Fibroblast of lung (primary cell): ENCODE measurements around the gene HOXC5.

Experiments used
- EZH2 ChIP-seq: IDR thresholded peaks from 2 replicates; pipeline ENCODE4 v1.5.1; 2012; ENCODE audit warnings: low read length, control low read depth, mild to moderate bottlenecking; ENCODE audit errors: missing control alignments
- TF ChIP-seq, protein P1 (sequence below), 2 donors: IDR thresholded peaks in 1 of 2; conservative IDR thresholded peaks in 1 of 2; 1 replicate in 1 of 2; 2 replicates in 1 of 2; pipeline ENCODE4 v1.5.1; 2011 to 2012; ENCODE audit warnings: low read length in 2 of 2, control low read depth in 1 of 2, inconsistent platforms in 1 of 2, low read depth in 1 of 2, mild to moderate bottlenecking in 1 of 2

DNA sequence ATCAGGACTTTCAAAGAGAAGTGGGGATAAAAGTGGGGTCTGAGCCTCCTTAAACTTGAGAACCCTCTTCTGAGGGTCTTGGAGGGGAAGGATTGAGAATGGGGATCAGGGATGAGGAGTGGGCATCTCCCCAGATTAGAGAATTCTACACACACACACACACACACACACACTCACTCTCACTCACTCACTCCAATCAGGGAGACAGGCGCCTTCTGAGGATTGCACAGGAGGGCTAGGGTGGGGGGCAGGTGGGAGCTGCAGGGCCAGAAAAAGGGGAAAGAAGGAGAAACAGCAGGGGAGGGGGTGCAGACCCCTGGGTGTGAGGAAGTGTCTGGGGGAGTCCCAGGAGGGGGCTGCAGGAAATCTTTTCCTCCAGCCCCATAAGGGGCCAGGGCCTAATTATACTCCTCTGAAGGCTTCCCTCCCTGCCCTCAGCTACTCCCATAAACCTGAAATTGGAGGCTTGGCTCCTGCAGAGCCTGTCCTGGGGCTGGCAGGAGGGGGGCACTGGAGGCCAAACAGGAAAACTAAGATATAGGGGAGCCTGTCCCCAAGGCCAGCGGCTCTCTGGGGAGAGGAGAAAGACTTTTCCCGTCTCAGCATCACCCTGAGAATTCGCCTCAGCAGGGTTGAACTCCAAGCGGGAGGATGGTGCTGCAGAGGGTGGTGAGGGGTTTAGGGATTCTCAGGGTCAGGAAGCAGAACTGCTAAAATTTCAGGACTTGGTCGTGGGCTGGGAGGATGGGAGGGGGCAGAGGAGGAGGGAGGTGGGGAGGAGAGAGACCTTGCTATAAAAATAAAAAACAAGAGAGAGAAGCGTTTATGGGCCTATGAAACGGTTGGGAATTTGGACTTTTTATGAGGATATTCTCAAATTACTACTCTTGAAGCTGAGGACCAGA is 31.3 kb upstream of the HOXC5 start:
- TF ChIP-seq, protein P1, sequence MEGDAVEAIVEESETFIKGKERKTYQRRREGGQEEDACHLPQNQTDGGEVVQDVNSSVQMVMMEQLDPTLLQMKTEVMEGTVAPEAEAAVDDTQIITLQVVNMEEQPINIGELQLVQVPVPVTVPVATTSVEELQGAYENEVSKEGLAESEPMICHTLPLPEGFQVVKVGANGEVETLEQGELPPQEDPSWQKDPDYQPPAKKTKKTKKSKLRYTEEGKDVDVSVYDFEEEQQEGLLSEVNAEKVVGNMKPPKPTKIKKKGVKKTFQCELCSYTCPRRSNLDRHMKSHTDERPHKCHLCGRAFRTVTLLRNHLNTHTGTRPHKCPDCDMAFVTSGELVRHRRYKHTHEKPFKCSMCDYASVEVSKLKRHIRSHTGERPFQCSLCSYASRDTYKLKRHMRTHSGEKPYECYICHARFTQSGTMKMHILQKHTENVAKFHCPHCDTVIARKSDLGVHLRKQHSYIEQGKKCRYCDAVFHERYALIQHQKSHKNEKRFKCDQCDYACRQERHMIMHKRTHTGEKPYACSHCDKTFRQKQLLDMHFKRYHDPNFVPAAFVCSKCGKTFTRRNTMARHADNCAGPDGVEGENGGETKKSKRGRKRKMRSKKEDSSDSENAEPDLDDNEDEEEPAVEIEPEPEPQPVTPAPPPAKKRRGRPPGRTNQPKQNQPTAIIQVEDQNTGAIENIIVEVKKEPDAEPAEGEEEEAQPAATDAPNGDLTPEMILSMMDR (conservative IDR thresholded peaks at IDR 0.05 in 1 of 2, IDR thresholded peaks at IDR 0.05 in 1 of 2; ENCODE audit: low read depth in 1 of 2, low read length in 2 of 2): no peak
- no peak for TF ChIP-seq EZH2
